ENCODE data around the gene LRIG3. TPM values are rescaled to one million over a fixed set of nuclear protein-coding genes. Genes with fewer than 3 reads are reported as not detected.

LRIG3 gene
- total RNA-seq, 6 experiments from 2014 or later: 6.1 to 11.0 (median 6.8) TPM

- Mint-ChIP-seq H3K4me3 (no peak overlapping the region), H3K27me3 (ENCODE audit: insufficient read depth) (no peaks in the 10 kb centered on the region; the same call in 1 of the 2 replicates), H3K4me1 (ENCODE audit: low read depth) (peaks cover 20% of the 10 kb centered on the region), H3K36me3 (ENCODE audit: low read depth) (peaks cover 72% of the 10 kb centered on the region), H3K27ac (no peak overlapping the region), H3K9me3 (no peaks in the 10 kb centered on the region)
- TF ChIP-seq CTCF (IDR thresholded peaks at IDR 0.05): no peak
- DNase-seq: peak; percentile 66
Measured at GRCh38 chr12:58877243-58877743, 43.0 kb downstream of the LRIG3 start.

DNA sequence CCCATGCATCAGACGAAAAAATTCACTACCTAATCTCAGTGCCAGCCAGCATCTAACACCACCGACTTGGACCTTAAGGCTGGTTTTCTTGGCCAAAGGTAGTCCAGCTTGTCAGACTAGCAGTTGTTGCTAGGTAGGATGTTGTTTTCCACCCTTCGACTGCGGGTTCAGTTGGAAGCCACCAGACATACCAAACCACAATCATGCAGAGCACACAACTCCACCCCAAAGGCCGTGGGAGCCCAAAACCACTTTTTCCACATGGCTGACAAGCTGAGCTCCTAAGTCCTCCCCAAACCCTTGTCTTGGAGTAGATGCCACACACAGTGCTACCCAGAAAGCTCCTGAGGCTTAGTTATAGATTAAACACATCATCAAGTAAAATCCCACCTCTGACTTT, 46.8 kb downstream of the LRIG3 start:
- no peak for TF ChIP-seq CTCF (IDR thresholded peaks at IDR 0.05)
- Mint-ChIP-seq H3K36me3 (ENCODE audit: low read depth) (peaks cover 55% of the 10 kb centered on the region), H3K27ac (no peak overlapping the region), H3K4me1 (ENCODE audit: low read depth) (peaks cover 38% of the 10 kb centered on the region), H3K4me3 (no peak overlapping the region), H3K27me3 (ENCODE audit: insufficient read depth) (no peaks in the 10 kb centered on the region), H3K9me3 (no peaks in the 10 kb centered on the region)
- DNase-seq: no peak

- Mint-ChIP-seq H3K27me3 (ENCODE audit: insufficient read depth) (no peaks in the 10 kb centered on the region; the same call in 1 of the 2 replicates), H3K36me3 (ENCODE audit: low read depth) (peaks cover 48% of the 10 kb centered on the region), H3K9me3 (no peaks in the 10 kb centered on the region), H3K4me3 (peak overlapping the region; percentile 85), H3K4me1 (ENCODE audit: low read depth) (peaks cover 26% of the 10 kb centered on the region), H3K27ac (peak overlapping the region; percentile 67)
- no peak for TF ChIP-seq CTCF (IDR thresholded peaks at IDR 0.05)
- DNase-seq: peak; percentile 16
Measured at GRCh38 chr12:58871556-58871955, 48.7 kb downstream of the LRIG3 start.

- Mint-ChIP-seq H3K36me3 (ENCODE audit: low read depth) (peaks cover 43% of the 10 kb centered on the region), H3K9me3 (no peaks in the 10 kb centered on the region)
- DNase-seq: no peak
Measured at GRCh38 chr12:58870595-58870994, 49.7 kb downstream of the LRIG3 start.

DNA sequence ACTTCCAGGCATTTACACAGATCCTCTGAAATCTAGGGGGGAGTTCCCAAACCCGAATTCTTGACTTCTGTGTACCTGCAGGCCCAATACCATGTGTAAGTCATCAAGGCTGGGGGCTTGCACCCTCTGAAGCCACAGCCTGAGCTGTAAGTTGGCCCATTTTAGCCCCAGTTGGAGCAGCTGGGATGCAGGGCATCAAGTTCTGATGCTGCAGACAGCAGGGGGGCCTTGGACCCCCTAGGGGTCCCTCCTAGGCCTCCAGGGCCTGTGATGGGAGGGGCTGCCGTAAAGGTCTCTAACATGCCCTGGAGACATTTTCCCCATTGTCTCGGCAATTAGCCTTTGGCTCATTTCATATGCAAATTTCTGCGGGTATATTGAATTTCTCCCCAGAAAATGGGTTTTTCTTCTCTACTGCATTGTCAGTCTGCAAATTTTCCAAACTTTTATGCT, 59.5 kb downstream of the LRIG3 start:
- Mint-ChIP-seq H3K4me3 (no peak overlapping the region), H3K27me3 (ENCODE audit: insufficient read depth) (peaks cover 8% of the 10 kb centered on the region), H3K27ac (no peak overlapping the region), H3K36me3 (ENCODE audit: low read depth) (no peaks in the 10 kb centered on the region; the same call in 1 of the 2 replicates), H3K9me3 (no peaks in the 10 kb centered on the region), H3K4me1 (ENCODE audit: low read depth) (no peaks in the 10 kb centered on the region)
- DNase-seq: no peak
- no peak for TF ChIP-seq CTCF (IDR thresholded peaks at IDR 0.05)

More at GRCh38 chr12:58870595-58870994, 49.7 kb downstream of the LRIG3 start:
- peaks cover 22% of the 10 kb centered on the region for H3K4me1 Mint-ChIP-seq (ENCODE audit: low read depth)
- peak overlapping the region; percentile 49 for H3K27ac Mint-ChIP-seq
- peak overlapping the region; percentile 85 for H3K4me3 Mint-ChIP-seq
- H3K27me3 Mint-ChIP-seq (ENCODE audit: insufficient read depth): no peaks in the 10 kb centered on the region; the same call in 1 of the 2 replicates
- TF ChIP-seq CTCF (IDR thresholded peaks at IDR 0.05): no peak

All from HFFc6 (cell line).